ENCODE measurements around the gene PARN.

PARN gene

DNA sequence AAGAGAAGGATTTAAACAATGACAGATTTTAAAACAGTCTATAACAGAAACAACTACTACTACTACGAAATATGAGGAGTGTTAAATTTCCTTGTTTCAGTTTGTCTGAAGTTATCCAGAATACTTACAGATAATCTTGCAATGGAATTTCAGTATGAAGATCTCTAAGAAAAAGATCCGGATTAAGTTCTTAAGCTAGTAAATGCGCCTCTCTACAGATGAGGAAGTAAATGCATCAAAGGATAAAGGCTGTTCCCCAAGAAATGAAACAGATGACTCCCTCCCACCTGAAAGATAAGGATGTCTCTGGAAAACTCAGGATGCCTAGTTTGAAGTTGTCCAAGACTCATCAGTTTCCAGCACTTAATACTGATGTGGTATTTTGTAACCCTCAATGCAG lies 105.1 kb downstream of the PARN start:
- no peak for DNase-seq

DNA sequence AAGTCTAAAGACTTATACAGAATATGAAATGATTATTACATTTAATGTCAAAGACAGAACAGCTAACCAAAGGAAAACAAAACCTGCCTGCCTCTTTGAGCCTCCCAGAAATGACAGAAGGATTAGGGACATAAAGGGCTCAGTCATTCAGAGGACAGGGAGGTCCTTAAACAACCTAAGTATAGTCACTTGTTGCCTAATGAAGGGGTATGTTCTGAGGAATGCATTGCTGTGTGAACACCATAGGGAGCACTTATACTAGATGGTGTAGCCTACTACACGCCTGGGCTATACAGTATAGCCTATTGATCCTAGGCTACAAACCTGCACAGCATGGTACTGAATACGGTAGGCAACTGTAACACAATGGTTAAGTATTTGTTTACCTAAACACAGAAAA lies 106.4 kb downstream of the PARN start:
- DNase-seq, result no peak

DNA sequence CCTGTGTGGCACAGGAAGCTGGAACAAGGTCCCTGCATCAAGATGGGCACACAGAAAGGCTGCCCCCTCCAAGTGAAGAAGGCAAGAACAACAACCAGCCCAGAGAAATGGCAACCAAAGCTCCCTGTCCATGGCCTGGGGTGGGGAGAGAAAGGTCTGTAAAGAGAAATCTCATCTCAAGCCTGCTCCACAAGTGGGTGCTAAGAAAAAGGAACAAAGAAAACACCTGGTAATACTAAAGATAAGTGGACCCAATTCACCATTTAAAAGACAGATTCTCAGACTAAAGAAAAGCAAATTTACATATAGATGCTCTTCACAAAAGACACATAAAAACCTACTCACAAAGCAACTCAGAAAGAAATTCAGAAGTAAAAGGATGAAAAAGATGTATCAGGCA lies 107.4 kb downstream of the PARN start:
- DNase-seq, result no peak

GRCh38 chr16:14520753-14521152 lies 109.3 kb downstream of the PARN start:
- DNase-seq, result no peak

- DNase-seq, result no peak
These were observed 115.1 kb downstream of the PARN start for GRCh38 chr16:14514967-14515366.

- no peak for DNase-seq
These were observed 116.5 kb downstream of the PARN start for GRCh38 chr16:14513389-14514107.

- no peak for DNase-seq
These were observed 118.3 kb downstream of the PARN start for GRCh38 chr16:14511800-14512135.

- DNase-seq, result no peak
These were observed 118.9 kb downstream of the PARN start for GRCh38 chr16:14510939-14511799.

DNA sequence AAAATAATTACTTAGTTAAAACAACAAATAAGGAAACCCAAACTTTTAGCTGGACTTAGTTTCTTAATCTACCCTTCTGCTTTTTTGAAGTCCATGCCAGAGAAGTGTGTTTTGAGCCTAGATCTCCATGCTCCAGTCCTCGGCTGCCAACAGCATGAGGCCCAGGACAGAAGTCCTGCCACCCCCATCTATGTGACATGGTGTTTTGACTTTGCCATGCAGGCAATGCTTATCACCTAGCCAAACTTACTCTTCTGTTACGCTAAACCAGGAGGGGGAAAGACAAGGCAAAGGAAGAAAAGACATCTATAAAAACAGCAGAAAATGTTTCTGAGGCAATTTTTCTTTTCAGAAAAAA lies 119.5 kb downstream of the PARN start:
- DNase-seq, result no peak

DNA sequence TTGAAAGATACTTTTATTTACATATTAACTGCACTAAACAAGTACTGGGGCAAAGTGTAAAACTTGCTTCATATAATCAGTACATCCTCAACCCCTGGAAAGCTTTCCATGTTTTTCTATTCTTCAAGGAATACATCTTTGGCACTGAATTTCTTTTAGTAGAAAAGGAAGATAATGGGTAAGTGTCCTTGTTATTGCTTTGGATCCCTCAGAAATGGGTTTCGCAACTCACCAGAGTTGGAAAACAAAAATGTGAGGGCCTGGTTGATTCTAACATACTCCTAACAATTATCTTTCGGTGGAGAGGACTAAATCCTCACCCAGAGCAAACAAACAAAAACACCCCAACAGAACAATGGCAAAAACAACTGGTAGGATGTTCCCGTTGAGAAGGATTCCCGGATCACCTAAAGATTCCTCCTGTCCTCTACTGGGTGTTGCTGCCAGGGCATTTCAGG lies 120.4 kb downstream of the PARN start:
- no peak for DNase-seq

DNA sequence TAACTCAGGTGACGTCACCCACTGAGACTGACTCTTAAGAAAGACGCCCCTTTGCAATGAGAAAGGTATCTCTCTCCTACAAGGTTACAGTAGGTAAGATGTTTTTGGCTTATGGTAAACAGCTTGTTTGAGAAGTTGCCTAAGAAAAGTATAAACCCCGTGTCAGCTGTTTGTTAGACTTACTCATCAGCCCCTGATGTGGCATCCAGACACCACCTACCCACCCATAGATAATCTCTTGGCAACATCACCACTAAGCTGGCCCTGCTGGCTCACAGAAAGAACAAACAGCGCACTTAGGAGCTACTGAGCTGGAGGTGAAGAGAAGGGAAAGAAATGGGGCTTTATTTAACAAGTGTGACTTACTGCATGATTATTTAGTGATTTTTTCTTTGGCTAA lies 121.0 kb downstream of the PARN start:
- no peak for DNase-seq

DNA sequence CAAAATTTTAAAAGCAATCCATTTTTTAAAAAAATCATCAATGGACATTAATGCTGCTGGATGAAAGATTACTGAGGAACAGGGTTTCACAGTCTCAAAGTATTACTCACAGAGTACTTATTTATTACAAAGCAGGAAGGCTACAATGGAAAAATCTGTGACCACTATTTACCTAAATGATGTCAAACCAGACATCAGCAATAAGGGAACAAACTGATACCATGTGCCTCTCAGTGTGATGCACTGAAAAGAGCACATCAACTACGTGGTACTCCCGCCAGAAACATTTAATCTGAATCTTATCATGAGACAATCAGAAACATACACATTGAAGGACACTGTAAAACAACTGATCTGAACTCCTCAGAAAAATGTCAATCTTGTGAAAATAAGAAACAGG lies 124.2 kb downstream of the PARN start:
- no peak for DNase-seq

DNA sequence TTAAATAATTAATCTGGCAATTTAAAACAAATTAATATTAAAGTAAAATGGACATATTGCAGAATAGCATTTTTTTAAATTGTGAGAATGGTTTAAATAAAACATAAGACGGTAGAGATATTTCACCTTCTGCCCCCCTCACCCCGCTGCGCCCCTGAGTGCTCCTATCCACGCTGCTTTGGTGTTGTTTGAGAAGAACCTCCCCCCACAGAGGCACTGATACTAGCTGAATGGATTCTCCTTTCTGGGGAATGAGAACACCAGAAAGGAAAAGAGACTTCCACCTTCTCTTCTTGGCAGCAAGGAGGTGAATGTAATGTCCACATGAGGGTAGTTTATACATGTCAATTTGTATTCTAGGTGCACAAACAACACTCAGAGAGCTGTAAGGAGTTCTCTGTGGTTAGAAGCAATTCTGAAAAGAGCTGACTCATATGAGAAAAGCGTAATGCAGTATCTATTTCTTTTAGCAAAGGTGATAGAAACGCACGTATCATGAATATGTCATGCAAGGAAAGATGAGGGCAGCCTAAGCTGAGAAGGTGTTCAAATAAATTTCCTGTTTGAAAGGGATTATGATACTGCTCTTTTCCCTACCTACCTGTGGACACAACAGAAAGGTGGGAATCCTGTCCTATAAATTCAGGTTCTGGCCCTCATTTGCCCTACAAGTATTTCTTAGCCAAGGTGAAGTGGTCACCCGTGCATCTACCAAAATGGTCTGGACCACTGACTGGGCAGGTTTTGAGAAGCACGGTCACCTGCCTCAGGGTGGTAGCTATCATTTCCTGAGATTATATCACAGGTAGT lies 126.9 kb downstream of the PARN start:
- DNase-seq, result peak in 1 of 5 donors; percentile 42

DNA sequence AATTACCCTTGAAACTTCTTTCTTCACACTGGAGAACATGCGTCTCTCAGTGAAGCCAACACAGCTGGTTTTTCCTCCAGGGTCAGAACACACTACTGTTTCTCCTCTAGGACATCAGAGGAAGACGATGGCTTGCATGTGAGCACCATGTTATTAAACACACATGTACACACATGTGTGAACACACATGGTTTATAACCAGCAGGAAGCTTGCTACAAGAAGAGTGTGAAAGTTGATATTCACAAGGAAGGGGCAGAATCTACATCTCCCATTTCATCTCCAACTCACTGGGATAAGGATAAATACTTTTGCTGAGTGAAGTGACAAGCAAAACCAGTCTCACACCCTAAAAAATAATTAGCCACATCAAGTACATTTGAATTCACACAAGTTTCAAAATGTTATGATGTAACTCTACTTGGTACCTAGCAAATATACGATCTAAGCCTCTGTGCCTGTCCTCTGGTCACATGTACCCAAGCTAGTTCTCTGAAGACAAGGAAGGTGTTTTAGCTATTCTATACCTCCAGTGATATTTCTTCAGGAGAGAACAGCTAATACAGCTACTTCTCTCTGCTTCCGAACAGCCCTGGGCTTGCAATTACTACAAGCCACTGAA lies 127.7 kb downstream of the PARN start:
- DNase-seq, result no peak

DNA sequence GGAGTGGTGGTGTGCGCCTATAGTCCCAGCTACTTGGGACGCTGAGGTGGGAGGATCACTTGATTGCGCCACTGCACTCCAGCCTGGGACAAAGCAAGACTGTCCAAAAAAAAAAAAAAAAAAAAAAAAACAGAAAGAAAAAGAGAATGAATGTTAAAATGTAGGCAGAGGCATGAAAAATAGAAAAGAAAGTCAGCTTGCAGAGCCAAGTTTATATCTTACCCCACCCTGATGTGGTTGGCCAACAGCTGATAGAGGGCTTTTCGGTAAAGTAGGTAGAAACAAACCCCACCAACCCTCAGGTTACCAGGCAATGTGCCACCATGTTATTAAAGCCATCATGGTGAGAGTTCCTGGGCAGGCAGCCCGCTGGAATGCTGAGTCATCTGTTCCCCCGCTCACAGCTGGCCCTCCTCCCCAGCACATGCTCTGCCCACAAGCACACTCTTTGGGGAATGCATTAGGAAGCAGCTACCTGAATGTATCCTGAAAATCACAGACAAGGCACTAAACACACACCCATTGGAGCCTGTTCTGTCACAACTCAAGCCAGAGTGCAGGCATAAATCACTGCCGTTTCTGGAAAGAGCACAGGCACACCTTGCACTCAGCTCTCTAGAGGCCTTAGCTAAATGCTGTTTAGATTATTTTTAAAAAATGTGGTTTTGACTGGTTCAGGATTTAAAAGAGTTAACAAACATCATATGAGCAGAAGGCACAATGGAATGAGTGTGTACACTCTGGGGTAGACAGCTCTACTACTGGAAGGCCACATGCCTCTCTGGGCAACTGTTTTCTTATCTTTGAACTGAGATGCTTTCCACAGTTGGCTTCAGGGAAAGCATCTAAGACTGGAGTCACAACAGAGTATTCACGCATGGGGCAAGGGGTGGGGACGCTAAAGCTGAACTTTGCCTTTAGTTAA lies 128.5 kb downstream of the PARN start:
- no peak for DNase-seq

- DNase-seq, result no peak
These were observed 129.3 kb downstream of the PARN start for GRCh38 chr16:14500791-14501190.

DNA sequence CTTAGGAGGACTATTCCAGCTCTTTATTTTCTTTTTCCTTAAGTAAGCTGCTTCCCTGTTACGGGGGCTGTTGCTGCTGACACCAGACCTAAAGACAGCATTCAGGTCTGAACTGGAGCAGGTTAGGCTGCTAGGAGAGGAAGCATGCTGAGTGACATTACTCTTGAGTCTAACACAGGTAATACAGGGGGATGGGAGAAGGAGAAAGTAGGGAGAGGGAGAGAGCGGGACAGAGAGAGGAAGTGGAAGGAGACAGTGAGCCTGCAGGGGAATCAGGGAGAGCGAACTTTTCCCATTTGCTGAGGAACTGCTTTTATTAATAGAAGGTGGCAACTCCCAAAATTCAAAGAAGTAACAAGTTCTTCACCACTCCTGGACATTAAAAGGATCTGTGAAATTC lies 130.9 kb downstream of the PARN start:
- no peak for DNase-seq

- DNase-seq, result no peak
These were observed 132.6 kb downstream of the PARN start for GRCh38 chr16:14497245-14498082.

DNA sequence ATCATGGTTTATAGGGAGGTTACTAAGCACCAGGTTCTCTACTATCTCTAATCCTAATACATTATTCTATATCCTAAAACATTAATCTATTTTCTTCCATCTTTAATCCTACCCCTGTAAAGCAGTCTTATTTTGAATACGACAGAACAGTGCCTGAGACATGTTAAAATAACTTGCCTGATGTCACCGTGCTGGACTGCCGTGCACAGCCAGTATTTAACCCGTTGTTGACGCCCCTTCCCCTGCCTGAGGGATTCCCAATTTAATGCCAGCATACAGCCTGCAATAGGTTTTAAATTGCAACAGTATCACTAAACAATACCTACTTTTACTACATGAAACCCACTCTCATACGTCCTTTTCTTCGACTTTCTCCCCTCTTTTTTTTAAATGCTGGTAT lies 133.3 kb downstream of the PARN start:
- no peak for DNase-seq

DNA sequence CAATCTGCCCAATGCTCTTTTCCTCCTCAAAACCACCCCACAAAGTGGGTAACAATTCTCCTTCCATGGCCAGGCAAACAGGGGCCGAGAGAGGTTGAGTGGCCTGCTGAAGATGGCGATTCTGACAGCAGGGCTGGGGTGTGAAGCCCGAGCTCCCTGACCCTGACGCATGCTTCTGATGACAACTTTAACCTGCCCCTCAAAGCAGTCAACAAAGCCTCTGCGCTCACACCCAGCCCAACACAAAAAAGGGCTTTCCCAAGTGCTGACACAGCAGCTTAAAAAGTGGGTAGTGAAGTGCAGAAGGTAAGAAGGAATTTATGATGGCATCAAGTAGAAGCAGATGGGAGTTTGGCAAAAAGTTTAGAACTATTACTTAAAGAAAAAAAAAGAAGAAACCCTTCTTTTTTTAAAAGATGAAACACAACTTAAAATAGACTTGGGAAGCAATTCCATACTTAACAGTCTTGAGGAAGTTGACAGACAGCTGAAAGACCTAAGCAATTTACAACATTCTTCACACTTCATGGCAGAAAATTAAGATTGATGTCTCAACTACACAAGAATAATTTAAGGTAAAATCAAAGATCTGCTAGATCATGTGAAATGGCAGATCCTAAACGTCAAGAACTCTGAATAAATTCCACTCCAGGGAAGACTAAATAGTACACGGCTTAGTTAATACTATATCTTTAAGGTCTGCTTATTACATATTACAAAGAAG lies 133.9 kb downstream of the PARN start:
- DNase-seq, result no peak
